HG02759 (cell line): ENCODE data around the gene PCSK2.

Experiments used
- ATAC-seq: cut with Tn5 transposase; IDR thresholded peaks from one replicate; pipeline ENCODE4 v1.9.1; 2021; ENCODE audit warnings: mild to moderate bottlenecking, moderate library complexity; ENCODE audit not compliant: unreplicated experiment

Gene PCSK2

GRCh38 chr20:17441745-17442144 lies 214.9 kb downstream of the PCSK2 start:
- no peak for ATAC-seq

DNA sequence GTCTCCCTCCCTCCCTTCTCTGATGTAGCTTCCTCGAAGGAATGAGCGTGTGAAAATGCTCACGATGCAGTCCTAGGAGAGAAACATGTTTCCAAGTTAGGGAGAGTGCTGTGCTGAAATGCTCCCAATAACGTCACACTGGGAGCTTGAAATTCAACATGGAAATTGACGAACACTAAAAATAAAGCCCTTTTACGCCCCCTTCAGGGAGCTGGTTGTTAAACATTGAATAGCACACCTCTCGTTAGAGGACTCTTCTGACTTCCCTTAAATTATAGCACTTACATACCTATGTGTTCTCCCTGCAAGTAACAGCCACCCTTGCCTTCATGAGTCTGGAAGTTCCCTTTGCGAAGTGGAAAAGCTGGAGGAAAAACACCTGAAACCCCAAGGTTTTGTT lies 215.7 kb downstream of the PCSK2 start:
- no peak for ATAC-seq

DNA sequence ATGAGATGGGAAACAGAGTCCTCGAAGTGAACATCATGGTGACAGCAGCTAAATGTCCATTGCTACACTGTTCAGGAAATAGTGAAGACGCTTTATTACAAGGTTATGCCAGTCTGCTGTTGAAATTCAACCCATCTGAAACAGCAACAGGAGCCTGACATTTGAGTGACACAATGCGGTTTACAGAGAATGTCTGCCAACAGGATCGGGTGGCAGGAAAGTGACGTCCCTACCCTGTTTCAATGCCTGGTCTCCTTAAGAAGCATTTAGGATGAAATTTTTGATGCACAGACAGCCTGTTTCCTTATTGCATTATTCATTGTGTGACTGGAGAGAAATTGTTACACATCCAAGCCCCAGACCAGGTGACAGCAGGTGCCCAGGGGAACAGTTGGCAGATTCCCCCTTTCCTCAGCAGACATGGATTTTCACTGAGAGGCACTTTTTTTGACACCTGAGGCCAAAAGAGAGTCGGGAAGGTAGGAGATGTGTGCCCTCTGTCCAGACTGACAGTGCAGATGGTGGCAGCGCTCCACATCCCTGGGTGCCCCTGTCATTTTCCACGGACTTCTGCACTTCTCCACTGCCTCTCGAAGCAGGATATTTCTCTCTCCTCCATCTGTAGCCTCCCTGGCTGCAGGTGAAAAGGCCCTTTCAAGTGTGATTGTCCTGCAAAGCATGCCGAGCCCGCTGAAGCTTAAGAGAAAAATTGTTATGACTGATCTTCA lies 216.5 kb downstream of the PCSK2 start:
- no peak for ATAC-seq

- no peak for ATAC-seq
Measured at GRCh38 chr20:17444091-17444490, 217.3 kb downstream of the PCSK2 start.

DNA sequence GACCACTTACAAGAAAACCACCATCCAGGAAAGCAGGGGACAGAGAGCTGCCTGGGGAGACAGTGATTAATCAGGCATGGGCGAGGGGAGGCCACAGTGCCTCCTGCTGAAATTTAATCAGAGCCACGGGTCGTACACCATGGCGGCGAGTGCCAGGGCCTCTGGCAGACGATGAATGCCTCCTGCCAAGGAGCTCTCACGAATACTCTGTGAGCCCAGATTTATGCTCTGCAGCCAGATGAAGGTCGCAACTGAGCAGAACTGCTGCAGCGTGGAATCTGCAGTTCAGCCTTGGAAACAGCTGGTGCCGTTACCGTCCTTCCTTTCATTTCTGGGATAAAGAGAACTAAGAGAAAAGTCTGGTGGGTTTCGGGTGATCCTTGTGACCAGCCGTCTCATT lies 218.7 kb downstream of the PCSK2 start:
- ATAC-seq, result no peak

GRCh38 chr20:17446171-17446570 lies 219.3 kb downstream of the PCSK2 start:
- no peak for ATAC-seq

- no peak for ATAC-seq
Measured at GRCh38 chr20:17448071-17448470, 221.2 kb downstream of the PCSK2 start.

- no peak for ATAC-seq
Measured at GRCh38 chr20:17449031-17449430, 222.2 kb downstream of the PCSK2 start.

DNA sequence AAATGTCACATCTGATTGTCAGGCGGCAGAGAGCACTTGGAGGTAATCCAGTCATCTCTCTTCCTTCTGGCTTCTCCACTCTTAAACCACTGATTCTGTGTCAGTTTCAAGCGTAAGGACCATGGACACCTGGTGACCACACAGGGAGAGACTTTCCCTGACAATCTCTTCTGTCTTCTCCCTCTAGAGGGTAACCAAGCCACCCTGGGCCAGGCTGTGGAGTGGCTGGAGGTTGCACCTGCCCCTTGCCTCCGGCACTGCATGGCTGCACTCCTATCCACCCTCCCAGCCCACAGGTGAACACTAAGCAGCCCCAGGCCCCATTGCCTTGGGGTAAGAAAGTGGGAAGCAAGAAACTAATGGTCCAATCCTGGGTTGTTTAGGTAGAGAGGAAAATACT lies 225.6 kb downstream of the PCSK2 start:
- no peak for ATAC-seq

DNA sequence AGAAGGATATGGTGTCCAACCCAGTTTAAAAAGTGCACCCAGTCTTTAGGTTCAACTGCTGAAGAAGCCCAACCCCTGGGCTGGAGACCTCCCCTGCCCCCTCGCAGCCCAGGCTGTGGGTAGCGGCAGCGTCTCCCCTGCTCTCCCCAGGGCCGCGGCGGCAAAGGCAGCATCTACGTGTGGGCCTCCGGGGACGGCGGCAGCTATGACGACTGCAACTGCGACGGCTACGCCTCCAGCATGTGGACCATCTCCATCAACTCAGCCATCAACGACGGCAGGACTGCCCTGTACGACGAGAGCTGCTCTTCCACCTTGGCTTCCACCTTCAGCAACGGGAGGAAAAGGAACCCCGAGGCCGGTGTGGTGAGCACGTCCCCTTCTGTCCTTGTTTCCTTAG lies 226.8 kb downstream of the PCSK2 start:
- no peak for ATAC-seq

- ATAC-seq, result no peak
Measured at GRCh38 chr20:17456279-17456678, 229.4 kb downstream of the PCSK2 start.

DNA sequence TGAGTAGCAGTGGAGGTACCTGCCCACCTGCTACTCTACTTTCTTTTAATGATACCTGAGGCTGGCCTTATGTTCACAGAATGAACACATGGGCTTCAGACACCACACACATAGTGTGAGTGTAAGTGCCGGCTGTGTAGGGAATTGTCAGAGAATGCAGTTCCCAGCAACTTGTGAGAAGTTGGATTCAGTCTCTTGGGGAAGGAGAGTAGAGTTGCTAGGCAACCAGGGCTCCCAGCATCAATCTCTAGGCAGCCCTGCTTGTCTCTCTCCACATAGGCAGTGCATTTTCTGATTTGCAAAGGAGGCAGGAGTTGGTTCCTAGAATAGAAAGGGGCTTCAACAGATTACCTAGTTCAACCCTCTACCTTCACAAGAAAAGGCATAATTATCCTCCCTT lies 230.2 kb downstream of the PCSK2 start:
- no peak for ATAC-seq

DNA sequence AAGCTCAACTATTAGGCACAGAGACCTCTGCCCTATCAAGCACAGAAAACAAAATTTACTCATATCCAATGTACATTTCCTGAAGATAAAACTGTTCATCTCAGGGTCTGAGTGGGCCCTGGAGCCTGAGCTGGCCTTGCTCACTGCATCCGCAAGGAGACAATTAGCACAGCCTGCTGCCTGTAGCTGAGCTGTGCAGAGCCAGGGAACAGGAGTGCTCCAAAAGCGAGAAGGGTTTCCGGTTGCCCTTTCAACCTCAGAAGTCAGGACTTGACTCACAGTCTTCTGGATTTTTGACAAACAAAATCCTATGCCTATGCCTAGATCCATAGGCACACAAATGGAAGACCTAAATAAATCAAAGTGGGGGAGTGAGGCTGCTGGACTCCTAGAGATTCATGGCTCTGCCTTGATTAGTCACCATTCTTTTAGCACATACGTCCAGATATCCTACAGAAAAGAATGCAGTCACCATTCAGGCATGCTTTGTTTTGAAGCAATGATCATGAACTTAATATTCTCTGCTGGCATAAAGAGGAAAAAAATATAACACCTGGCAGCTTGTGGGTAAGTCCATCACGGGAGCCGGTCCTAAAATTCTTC lies 230.8 kb downstream of the PCSK2 start:
- no peak for ATAC-seq

GRCh38 chr20:17460119-17460518 lies 233.3 kb downstream of the PCSK2 start:
- no peak for ATAC-seq

DNA sequence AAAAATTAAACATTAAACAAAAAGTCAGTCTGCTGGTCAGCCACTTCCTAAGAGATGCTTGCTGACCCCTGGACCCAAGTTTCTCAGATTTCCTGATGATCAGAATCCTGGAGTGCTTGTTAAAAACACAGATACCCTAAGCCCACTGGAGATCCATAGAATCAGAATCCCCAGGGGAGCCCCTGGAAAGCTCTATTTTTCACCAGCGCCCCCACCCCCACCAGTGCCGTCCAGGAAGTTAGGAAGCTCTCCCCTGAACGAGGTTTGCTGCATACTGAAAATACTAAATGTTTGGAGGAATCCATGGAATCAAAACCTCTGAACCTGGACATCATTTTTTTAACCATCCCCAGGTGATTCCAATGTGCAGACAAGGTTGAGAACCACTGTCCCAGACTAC lies 235.1 kb downstream of the PCSK2 start:
- ATAC-seq, result no peak

- no peak for ATAC-seq
Measured at GRCh38 chr20:17463711-17464110, 236.9 kb downstream of the PCSK2 start.

DNA sequence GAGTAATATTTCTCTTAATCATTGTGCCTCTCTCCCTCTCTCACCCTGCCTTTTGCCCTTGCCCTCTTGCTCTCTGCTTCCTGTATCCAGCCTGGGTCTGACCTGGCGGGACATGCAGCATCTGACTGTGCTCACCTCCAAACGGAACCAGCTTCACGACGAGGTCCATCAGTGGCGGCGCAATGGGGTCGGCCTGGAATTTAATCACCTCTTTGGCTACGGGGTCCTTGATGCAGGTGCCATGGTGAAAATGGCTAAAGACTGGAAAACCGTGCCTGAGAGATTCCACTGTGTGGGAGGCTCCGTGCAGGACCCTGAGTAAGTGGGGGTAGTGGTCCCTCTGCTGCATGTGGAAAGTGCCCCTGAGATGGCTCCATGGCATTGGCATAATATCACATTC lies 238.4 kb downstream of the PCSK2 start:
- no peak for ATAC-seq

- ATAC-seq, result no peak
Measured at GRCh38 chr20:17466641-17467040, 239.8 kb downstream of the PCSK2 start.

GRCh38 chr20:17467120-17467655 lies 240.3 kb downstream of the PCSK2 start:
- ATAC-seq, result no peak

DNA sequence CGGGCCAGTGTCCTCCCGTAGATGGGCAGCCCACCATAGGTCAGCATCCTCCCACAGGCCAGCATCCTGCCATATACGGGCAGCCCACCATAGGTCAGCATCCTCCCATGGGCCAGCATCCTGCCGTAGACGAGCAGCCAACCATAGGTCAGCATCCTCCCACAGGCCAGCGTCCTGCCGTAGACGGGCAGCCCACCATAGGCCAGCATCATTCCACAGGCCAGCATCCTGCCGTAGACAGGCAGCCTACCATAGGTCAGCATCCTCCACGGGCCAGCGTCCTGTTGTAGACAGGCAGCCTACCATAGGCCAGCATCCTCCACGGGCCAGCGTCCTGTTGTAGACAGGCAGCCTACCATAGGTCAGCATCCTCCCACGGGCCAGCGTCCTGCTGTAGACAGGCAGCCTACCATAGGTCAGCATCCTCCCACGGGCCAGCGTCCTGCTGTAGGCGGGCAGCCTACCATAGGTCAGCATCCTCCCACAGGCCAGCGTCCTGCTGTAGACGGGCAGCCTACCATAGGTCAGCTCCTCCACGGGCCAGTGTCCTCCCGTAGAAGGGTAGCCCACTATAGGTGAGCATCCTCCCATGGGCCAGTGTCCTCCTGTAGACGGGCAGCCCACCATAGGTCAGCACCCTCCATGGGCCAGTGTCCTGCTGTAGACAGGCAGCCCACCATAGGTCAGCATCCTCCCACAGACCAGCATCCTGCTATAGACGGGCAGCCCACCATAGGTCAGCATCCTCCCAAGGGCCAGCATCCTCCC lies 241.4 kb downstream of the PCSK2 start:
- no peak for ATAC-seq

GRCh38 chr20:17469246-17470030 lies 242.6 kb downstream of the PCSK2 start:
- no peak for ATAC-seq
